ENCODE data around the gene FAM83C.
A peak's percentile ranks its signal among the peaks of the same experiment; 100 is the strongest.

The FAM83C gene

DNA sequence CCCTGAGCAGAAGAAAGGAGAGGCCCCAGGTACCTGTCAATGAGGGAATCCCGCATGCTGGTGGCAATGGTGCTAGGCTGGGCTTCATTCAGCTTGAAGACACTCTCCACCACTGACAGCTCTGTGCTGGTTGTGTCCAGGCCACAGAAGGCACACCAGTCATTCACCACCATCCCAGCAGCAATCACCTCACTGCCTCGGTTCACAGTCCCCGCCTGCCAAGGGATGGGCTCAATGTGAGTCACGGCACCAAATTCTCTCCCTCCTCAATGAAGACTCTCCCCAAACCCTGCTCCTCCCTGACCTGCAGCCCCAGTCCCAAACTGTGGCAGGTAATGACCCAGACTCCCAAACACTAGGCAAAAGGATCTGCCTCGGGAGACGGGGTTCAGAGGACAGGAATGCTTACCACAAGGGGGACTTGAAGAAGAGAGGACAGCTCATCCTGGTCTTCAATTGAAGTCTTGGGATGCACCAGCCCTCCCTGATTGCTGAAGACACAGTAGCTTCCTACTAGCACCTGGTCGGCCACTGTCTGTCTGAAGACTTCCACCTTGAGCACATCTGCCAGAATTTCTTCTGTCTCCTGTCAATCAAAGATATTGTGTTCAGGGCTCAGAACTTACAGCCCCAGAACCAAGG is 12.6 kb downstream of the FAM83C start:
- Histone ChIP-seq H3K27ac (ENCODE audit: low read depth, low read length) (no peak overlapping the region; the same call in 1 of the 2 replicates), H3K9me3 (ENCODE audit: insufficient read depth, low read depth, low read length) (no peaks in the 10 kb centered on the region), H3K4me3 (ENCODE audit: low read length) (no peak overlapping the region), H3K27me3 (ENCODE audit: insufficient read depth, low read length) (no peaks in the 10 kb centered on the region), H3K9ac (ENCODE audit: low read depth, low read length) (no peak overlapping the region), H3K36me3 (ENCODE audit: insufficient read depth, low read length) (peaks cover 59% of the 10 kb centered on the region), H3K4me1 (ENCODE audit: insufficient read depth, low read length) (peaks cover 11% of the 10 kb centered on the region)
- WGBS: 94% methylated on average over 7 of the region's 7 CpGs

DNA sequence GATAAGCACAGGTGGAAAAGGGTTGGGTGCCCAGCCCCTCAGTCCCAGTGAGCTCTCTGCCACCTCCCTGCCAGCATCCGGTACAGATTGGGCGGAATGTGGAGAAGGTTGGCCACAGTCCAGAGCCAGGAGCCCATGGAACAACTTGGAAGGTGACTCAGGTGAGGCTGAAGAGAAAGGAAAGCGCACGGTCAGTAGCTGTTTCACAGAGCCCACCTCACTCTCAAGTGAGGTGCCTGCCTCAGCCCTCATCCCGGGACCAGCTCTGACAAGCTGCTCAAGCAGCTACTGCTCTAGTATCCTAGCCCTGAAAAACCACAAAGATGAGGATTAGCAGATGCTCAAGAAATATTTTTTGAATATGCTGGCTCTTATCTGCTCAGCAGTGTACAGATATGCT is 13.2 kb downstream of the FAM83C start:
- H3K9ac ChIP-seq (ENCODE audit: low read depth, low read length): no peak overlapping the region
- no peak overlapping the region; the same call in 1 of the 2 replicates for H3K27ac ChIP-seq (ENCODE audit: low read depth, low read length)
- H3K27me3 ChIP-seq (ENCODE audit: insufficient read depth, low read length): no peaks in the 10 kb centered on the region
- no peaks in the 10 kb centered on the region for H3K9me3 ChIP-seq (ENCODE audit: insufficient read depth, low read depth, low read length)
- no peak overlapping the region for H3K4me3 ChIP-seq (ENCODE audit: low read length)
- H3K4me1 ChIP-seq (ENCODE audit: insufficient read depth, low read length): peaks cover 11% of the 10 kb centered on the region
- peaks cover 59% of the 10 kb centered on the region for H3K36me3 ChIP-seq (ENCODE audit: insufficient read depth, low read length)
- WGBS: 94% methylated on average over 5 of the region's 5 CpGs

DNA sequence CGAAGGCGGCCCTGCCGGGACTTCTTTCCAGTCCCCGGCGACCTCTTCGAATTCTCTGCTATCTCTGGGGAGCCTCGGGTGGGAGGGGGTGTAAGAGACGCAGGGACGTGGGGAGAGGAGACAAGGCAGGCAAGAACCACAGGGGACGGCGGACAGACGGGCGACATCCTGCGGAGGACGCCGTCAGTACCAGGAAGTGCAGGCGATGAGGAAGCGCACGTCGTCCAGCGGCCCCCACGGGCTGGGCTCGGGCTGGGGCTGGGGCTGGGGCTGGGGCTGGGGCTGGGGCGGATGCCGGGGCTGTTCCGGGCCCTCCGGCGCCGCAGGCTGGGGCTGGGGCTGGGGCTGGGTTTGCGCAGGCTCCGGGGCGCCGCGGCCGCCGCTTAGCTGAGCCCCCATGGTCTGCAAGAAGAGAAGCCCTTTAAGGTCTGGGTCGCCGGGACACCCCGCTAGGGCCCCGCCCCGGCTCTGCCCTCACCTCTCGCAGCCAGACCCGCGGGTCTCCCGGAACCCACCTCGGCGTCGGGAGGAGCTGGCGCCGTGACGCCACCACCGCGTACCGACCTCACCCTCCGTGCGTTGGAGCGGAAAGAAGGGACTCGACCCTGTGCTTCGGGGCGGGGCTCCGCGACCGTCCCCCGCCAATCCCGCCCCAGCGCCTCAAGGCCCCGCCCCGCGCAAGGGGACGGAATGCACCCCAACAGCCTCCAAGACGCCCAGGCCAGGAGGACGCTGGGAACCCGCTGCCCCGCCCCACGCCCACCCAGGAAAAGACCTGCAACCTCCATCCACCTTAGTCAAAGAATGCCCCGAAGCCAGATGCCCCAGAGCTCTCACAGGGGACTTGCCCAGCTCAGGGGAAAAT is 14.5 kb downstream of the FAM83C start, which contains the start of gene MMP24OS:
MMP24OS (minus strand) TSS at position 592 of the 865 bp plus-strand sequence; CDS start at position 399, 193 bp downstream.
- no peaks in the 10 kb centered on the region for H3K27me3 ChIP-seq (ENCODE audit: insufficient read depth, low read length)
- no peaks in the 10 kb centered on the region for H3K9me3 ChIP-seq (ENCODE audit: insufficient read depth, low read depth, low read length)
- peaks cover 5% of the 10 kb centered on the region for H3K4me1 ChIP-seq (ENCODE audit: insufficient read depth, low read length)
- WGBS: 1% methylated on average over 76 of the region's 76 CpGs
- peak within 1 kb of the TSS; percentile 92 for H3K4me3 ChIP-seq (ENCODE audit: low read length)
- H3K36me3 ChIP-seq (ENCODE audit: insufficient read depth, low read length): peaks cover 56% of the 10 kb centered on the region
- peak within 1 kb of the TSS; percentile 95 for H3K27ac ChIP-seq (ENCODE audit: low read depth, low read length)
- peak within 1 kb of the TSS; percentile 91 for H3K9ac ChIP-seq (ENCODE audit: low read depth, low read length)

DNA sequence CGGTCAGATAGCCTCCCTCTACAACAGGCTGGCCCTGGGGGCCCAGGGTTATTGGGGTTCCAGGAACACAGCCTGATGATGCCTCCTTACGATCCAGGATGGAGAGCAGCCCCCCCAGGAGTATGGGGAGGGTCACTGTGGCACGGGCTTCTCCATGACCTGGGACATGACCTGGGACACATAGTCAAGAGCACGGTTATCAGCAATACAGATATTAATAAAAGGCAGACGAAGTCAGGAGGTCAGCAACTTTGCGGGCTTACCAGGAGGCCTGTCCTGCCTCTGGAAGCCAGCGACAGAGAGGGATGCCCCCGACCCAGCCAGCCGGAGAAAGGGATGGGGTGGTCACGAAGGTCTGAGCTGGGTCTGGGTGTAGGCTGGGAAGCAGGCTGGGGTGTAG is 15.1 kb downstream of the FAM83C start:
- Histone ChIP-seq H3K27me3 (ENCODE audit: insufficient read depth, low read length) (no peaks in the 10 kb centered on the region), H3K27ac (ENCODE audit: low read depth, low read length) (peak overlapping the region; percentile 95), H3K9ac (ENCODE audit: low read depth, low read length) (peak overlapping the region; percentile 91), H3K4me1 (ENCODE audit: insufficient read depth, low read length) (peaks cover 5% of the 10 kb centered on the region), H3K9me3 (ENCODE audit: insufficient read depth, low read depth, low read length) (no peaks in the 10 kb centered on the region), H3K36me3 (ENCODE audit: insufficient read depth, low read length) (peaks cover 50% of the 10 kb centered on the region), H3K4me3 (ENCODE audit: low read length) (peak overlapping the region; percentile 92)
- 32% methylated on average over 10 of the region's 10 CpGs for WGBS

DNA sequence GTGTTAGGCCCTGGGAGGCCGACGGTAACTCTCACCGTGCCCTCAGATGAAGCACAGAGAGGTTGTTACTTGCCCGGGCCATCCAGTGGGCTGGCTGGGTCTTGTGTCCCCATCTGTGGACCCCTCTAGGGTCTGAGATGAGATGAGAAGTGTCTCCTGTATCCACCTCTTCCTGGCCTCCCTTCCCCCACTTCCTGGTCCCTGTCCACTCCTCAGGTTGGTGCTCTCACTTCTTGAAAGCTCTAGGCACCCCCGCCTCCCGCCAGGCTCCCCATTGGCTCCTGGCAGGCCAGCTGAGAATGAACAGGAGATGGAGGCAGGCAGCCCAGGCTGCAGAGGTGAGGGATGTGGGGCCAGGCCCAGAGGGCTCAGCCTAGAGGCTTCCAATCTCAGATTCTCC is 15.8 kb downstream of the FAM83C start:
- Histone ChIP-seq H3K9ac (ENCODE audit: low read depth, low read length) (no peak overlapping the region), H3K36me3 (ENCODE audit: insufficient read depth, low read length) (peaks cover 49% of the 10 kb centered on the region)

DNA sequence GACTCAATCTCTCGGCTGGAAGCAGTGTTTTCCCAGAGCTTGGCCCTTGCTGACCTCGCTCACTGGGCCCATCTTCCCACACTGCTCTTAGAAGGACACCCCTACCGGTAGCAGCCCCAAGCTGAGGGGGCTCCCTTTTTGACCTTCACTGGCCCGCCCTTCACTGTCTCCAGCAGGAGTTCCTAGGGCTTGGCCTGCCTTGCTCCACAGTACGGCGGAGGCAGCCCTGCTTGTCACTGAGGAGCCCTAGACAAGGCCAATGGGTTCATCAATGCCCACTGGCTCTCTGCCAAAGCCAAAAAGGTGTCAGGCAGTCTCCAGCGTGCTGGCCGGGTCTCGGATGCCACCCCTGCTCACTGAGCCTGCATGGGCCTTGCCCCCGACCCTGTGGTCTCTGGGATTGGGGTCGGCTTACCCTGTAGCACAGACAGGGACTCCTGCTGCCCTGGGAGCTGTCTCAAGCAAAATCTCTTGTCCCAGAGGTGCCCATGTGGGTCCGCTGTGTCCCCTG is 16.4 kb downstream of the FAM83C start:
- no peak overlapping the region for H3K9ac ChIP-seq (ENCODE audit: low read depth, low read length)

More for the DNA sequence above, 15.8 kb downstream of the FAM83C start:
- peak overlapping the region; percentile 95; the same call in 1 of the 2 replicates for H3K27ac ChIP-seq (ENCODE audit: low read depth, low read length)
- peaks cover 5% of the 10 kb centered on the region for H3K4me1 ChIP-seq (ENCODE audit: insufficient read depth, low read length)
- WGBS: 89% methylated on average over 6 of the region's 6 CpGs
- no peaks in the 10 kb centered on the region for H3K9me3 ChIP-seq (ENCODE audit: insufficient read depth, low read depth, low read length)
- H3K27me3 ChIP-seq (ENCODE audit: insufficient read depth, low read length): no peaks in the 10 kb centered on the region
- peak overlapping the region; percentile 92; the same call in 1 of the 2 replicates for H3K4me3 ChIP-seq (ENCODE audit: low read length)

DNA sequence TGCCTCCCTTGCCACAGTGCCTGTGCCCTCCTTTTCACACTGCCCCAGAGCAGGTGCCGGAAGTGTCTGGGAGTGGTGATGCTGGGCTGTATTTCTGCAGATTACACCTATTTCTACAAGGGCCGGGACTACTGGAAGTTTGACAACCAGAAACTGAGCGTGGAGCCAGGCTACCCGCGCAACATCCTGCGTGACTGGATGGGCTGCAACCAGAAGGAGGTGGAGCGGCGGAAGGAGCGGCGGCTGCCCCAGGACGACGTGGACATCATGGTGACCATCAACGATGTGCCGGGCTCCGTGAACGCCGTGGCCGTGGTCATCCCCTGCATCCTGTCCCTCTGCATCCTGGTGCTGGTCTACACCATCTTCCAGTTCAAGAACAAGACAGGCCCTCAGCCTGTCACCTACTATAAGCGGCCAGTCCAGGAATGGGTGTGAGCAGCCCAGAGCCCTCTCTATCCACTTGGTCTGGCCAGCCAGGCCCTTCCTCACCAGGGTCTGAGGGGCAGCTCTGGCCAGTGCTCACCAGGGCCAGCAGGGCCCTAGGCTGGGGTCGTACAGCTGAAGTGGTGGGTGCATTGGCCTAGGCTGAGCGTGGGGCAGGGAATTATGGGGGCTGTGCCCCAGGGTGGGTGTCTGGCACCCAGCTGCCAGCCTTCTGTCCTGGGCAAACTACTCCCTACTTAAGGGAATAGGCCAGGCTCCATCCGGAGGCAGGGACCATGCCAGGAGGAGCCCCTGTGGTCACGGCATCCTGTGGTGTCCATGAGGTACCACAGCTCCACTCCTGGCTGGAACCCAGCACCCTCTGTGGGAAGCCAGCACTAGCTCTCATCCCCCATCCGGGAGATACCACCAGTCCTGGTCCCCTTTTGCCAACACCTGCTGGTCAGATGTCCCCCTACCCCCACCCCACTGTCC is 17.8 kb downstream of the FAM83C start:
- WGBS: 95% methylated on average over 24 of the region's 24 CpGs
- H3K9ac ChIP-seq (ENCODE audit: low read depth, low read length): no peak overlapping the region
- peaks cover 31% of the 10 kb centered on the region for H3K36me3 ChIP-seq (ENCODE audit: insufficient read depth, low read length)

More for the DNA sequence above, 16.4 kb downstream of the FAM83C start:
- no peaks in the 10 kb centered on the region for H3K9me3 ChIP-seq (ENCODE audit: insufficient read depth, low read depth, low read length)
- H3K4me3 ChIP-seq (ENCODE audit: low read length): no peak overlapping the region
- peaks cover 5% of the 10 kb centered on the region for H3K4me1 ChIP-seq (ENCODE audit: insufficient read depth, low read length)
- peaks cover 45% of the 10 kb centered on the region for H3K36me3 ChIP-seq (ENCODE audit: insufficient read depth, low read length)
- 94% methylated on average over 12 of the region's 12 CpGs for WGBS
- H3K27ac ChIP-seq (ENCODE audit: low read depth, low read length): no peak overlapping the region
- no peaks in the 10 kb centered on the region for H3K27me3 ChIP-seq (ENCODE audit: insufficient read depth, low read length)

DNA sequence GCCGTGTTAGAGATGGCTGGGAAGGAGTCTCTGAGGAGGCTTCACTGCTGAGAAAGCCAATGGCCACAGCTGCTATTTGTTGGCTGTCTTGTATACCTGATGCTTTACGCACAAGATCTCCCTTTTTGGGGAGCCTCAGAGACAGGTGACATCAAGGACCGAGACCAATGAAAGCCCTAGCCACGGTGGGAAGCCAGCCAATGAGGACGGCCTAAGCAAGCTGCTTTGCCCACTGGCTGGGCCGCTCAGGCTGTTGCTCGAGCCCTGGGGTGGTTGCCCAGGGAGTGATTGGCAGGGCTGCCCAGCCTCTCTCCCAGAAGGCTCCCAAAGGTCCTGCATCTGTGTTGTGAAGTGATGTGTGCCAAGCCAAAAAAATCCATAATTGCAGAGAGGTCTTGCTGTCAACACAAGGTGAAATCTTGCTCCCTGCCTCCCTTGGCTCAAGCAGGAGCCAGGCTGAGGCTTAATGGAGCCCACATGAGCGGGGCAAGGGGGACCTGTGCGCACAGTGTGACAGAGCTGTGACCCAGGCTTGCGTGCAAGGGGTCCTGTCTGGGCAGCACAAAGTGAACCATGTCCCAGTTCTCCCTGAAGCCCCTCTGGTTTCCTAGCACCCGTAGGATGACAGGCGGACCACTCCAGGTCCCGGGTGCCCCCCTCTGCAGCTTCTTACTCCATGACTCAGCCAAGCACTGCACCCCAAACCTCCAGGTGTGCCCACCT is 18.6 kb downstream of the FAM83C start:
- WGBS: 87% methylated on average over 13 of the region's 13 CpGs
- H3K9ac ChIP-seq (ENCODE audit: low read depth, low read length): no peak overlapping the region
- no peak overlapping the region for H3K27ac ChIP-seq (ENCODE audit: low read depth, low read length)
- peaks cover 12% of the 10 kb centered on the region for H3K4me1 ChIP-seq (ENCODE audit: insufficient read depth, low read length)
- H3K36me3 ChIP-seq (ENCODE audit: insufficient read depth, low read length): peaks cover 23% of the 10 kb centered on the region
- no peaks in the 10 kb centered on the region for H3K27me3 ChIP-seq (ENCODE audit: insufficient read depth, low read length)
- no peak overlapping the region for H3K4me3 ChIP-seq (ENCODE audit: low read length)
- no peaks in the 10 kb centered on the region for H3K9me3 ChIP-seq (ENCODE audit: insufficient read depth, low read depth, low read length)

More for the DNA sequence above, 17.8 kb downstream of the FAM83C start:
- no peak overlapping the region for H3K4me3 ChIP-seq (ENCODE audit: low read length)
- H3K27me3 ChIP-seq (ENCODE audit: insufficient read depth, low read length): no peaks in the 10 kb centered on the region
- H3K27ac ChIP-seq (ENCODE audit: low read depth, low read length): no peak overlapping the region
- no peaks in the 10 kb centered on the region for H3K9me3 ChIP-seq (ENCODE audit: insufficient read depth, low read depth, low read length)
- peaks cover 9% of the 10 kb centered on the region for H3K4me1 ChIP-seq (ENCODE audit: insufficient read depth, low read length)

DNA sequence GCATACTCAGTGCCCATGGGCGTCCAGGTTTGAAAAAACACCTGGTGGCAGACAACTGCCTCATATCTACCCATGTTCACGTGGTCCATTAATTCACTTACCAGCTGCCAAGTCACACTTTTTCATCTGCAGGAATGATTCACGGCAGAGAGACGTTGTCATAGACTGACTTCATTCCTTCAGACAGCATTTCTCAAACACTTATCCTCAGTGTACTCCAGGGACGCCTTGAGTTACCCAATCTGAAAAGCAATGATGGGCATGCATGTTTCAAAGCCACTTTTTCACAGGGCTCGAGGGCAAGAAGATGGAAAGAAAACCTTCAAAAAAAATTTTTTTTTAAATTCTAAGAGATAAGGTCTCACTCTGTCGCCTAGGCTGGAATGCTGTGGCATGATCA is 20.3 kb downstream of the FAM83C start:
- WGBS: 92% methylated on average over 7 of the region's 7 CpGs
- Histone ChIP-seq H3K27me3 (ENCODE audit: insufficient read depth, low read length) (no peaks in the 10 kb centered on the region), H3K4me1 (ENCODE audit: insufficient read depth, low read length) (peaks cover 10% of the 10 kb centered on the region), H3K27ac (ENCODE audit: low read depth, low read length) (no peak overlapping the region), H3K36me3 (ENCODE audit: insufficient read depth, low read length) (peaks cover 18% of the 10 kb centered on the region), H3K4me3 (ENCODE audit: low read length) (no peak overlapping the region), H3K9me3 (ENCODE audit: insufficient read depth, low read depth, low read length) (no peaks in the 10 kb centered on the region), H3K9ac (ENCODE audit: low read depth, low read length) (no peak overlapping the region)
